ENCODE data around the gene SLC12A5.

DNA sequence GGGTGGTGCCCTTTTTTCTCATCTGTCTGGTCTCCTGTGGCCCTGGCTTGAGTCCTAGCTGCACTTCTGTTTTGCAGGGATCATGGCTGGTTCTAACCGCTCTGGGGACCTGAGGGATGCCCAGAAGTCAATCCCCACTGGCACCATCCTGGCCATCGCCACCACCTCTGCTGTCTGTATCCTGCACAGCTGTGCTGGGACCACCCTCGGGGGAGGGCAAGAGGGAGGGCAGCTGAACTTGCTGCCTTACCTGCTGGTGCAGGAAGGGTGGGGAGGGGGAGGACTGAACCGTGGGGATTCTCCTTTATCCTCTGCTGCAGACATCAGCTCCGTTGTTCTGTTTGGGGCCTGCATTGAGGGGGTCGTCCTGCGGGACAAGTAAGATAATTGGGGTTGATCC, 14.5 kb downstream of the SLC12A5 start:
- no peak for TF ChIP-seq EP300 (IDR thresholded peaks at IDR 0.05)
- TF ChIP-seq, protein P1, sequence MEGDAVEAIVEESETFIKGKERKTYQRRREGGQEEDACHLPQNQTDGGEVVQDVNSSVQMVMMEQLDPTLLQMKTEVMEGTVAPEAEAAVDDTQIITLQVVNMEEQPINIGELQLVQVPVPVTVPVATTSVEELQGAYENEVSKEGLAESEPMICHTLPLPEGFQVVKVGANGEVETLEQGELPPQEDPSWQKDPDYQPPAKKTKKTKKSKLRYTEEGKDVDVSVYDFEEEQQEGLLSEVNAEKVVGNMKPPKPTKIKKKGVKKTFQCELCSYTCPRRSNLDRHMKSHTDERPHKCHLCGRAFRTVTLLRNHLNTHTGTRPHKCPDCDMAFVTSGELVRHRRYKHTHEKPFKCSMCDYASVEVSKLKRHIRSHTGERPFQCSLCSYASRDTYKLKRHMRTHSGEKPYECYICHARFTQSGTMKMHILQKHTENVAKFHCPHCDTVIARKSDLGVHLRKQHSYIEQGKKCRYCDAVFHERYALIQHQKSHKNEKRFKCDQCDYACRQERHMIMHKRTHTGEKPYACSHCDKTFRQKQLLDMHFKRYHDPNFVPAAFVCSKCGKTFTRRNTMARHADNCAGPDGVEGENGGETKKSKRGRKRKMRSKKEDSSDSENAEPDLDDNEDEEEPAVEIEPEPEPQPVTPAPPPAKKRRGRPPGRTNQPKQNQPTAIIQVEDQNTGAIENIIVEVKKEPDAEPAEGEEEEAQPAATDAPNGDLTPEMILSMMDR (IDR thresholded peaks at IDR 0.05) = no peak
- TF ChIP-seq POLR2A (IDR thresholded peaks at IDR 0.05) = no peak
- no peak for TF ChIP-seq POLR2AphosphoS5 (IDR thresholded peaks at IDR 0.05)

Measured in gastroesophageal sphincter (tissue), 3 donors.